ENCODE measurements around the gene OR2T10.
"Not testable (repeated sequence)": the region's sequence is repeated elsewhere in the genome, so short reads cannot be mapped to it uniquely, and the experiment has no call there.

OR2T10 gene

GRCh38 chr1:248597589-248597988, at the start of gene OR2T10:
TSS of gene OR2T10 (minus strand) at chr1:248597700. CDS start at chr1:248593768, 3,932 bp downstream.
- in situ Hi-C loops (cut with MboI; ENCODE audit: low sequenced_read_pairs), result no loop called here

GRCh38 chr1:248645178-248645577, 47.7 kb upstream of the OR2T10 start, which contains the start of gene OR2T35:
TSS of gene OR2T35 (minus strand) at chr1:248645278. CDS start at chr1:248639258, 6,020 bp downstream.
- in situ Hi-C loops (cut with MboI; ENCODE audit: low sequenced_read_pairs), result not testable (repeated sequence)

GRCh38 chr1:248642971-248643651, 45.6 kb upstream of the OR2T10 start:
- in situ Hi-C loops (cut with MboI; ENCODE audit: low sequenced_read_pairs), result not testable (repeated sequence)

GRCh38 chr1:248641583-248641982, 44.1 kb upstream of the OR2T10 start:
- in situ Hi-C loops (cut with MboI; ENCODE audit: low sequenced_read_pairs), result not testable (repeated sequence)

GRCh38 chr1:248640906-248641305, 43.4 kb upstream of the OR2T10 start:
- in situ Hi-C loops (cut with MboI; ENCODE audit: low sequenced_read_pairs), result not testable (repeated sequence)

GRCh38 chr1:248639652-248640051, 42.2 kb upstream of the OR2T10 start:
- in situ Hi-C loops (cut with MboI; ENCODE audit: low sequenced_read_pairs), result not testable (repeated sequence)

GRCh38 chr1:248636612-248637011, 39.1 kb upstream of the OR2T10 start:
- in situ Hi-C loops (cut with MboI; ENCODE audit: low sequenced_read_pairs), result not testable (repeated sequence)

GRCh38 chr1:248634991-248635390, 37.5 kb upstream of the OR2T10 start, which contains the start of gene OR2T11:
TSS of gene OR2T11 (minus strand) at chr1:248635091. CDS start at chr1:248627128, 7,963 bp downstream.
- in situ Hi-C loops (cut with MboI; ENCODE audit: low sequenced_read_pairs), result not testable (repeated sequence)

GRCh38 chr1:248631354-248632008, 34.0 kb upstream of the OR2T10 start:
- in situ Hi-C loops (cut with MboI; ENCODE audit: low sequenced_read_pairs), result no loop called here

GRCh38 chr1:248630551-248630950, 33.1 kb upstream of the OR2T10 start:
- in situ Hi-C loops (cut with MboI; ENCODE audit: low sequenced_read_pairs), result no loop called here

GRCh38 chr1:248627971-248628844, 30.7 kb upstream of the OR2T10 start:
- in situ Hi-C loops (cut with MboI; ENCODE audit: low sequenced_read_pairs), result no loop called here

GRCh38 chr1:248625971-248626370, 28.5 kb upstream of the OR2T10 start:
- in situ Hi-C loops (cut with MboI; ENCODE audit: low sequenced_read_pairs), result no loop called here

- in situ Hi-C loops (cut with MboI; ENCODE audit: low sequenced_read_pairs), result no loop called here
These were observed 27.7 kb upstream of the OR2T10 start for GRCh38 chr1:248625166-248625565.

- in situ Hi-C loops (cut with MboI; ENCODE audit: low sequenced_read_pairs), result no loop called here
These were observed 25.1 kb upstream of the OR2T10 start for GRCh38 chr1:248622570-248623001.

- in situ Hi-C loops (cut with MboI; ENCODE audit: low sequenced_read_pairs), result no loop called here
These were observed 24.3 kb upstream of the OR2T10 start for GRCh38 chr1:248621770-248622169.

GRCh38 chr1:248618878-248619277, 21.4 kb upstream of the OR2T10 start:
- in situ Hi-C loops (cut with MboI; ENCODE audit: low sequenced_read_pairs), result no loop called here

GRCh38 chr1:248618119-248618518, 20.6 kb upstream of the OR2T10 start:
- in situ Hi-C loops (cut with MboI; ENCODE audit: low sequenced_read_pairs), result no loop called here

- in situ Hi-C loops (cut with MboI; ENCODE audit: low sequenced_read_pairs), result no loop called here
These were observed 16.2 kb upstream of the OR2T10 start for GRCh38 chr1:248613742-248614141.

GRCh38 chr1:248611883-248612414, 14.4 kb upstream of the OR2T10 start:
- in situ Hi-C loops (cut with MboI; ENCODE audit: low sequenced_read_pairs), result no loop called here

- in situ Hi-C loops (cut with MboI; ENCODE audit: low sequenced_read_pairs), result no loop called here
These were observed 12.8 kb upstream of the OR2T10 start for GRCh38 chr1:248610301-248610700.

- in situ Hi-C loops (cut with MboI; ENCODE audit: low sequenced_read_pairs), result no loop called here
These were observed 1.9 kb upstream of the OR2T10 start for GRCh38 chr1:248599396-248599795.
